Kidney (tissue), 14 donors: ENCODE results near the gene ARHGEF6. TPM values are rescaled to one million over a fixed set of nuclear protein-coding genes. Genes with fewer than 3 reads are reported as not detected.

Experiments
- DNase-seq, 5 donors: peaks; one replicate each; pipeline ENCODE4 v3.0.0-alpha.2; 2013 to 2020
- FAIRE-seq: peaks from 2 replicates; lab custom pipeline; 2012; peaks lifted over from hg19 to GRCh38; lab: Jason Lieb, UNC
- H3K27ac ChIP-seq, 2 donors: one replicate each; pipeline ENCODE4 v1.7.0; 2013; ENCODE audit warnings: low read depth in 2 of 2, low read length in 2 of 2, inconsistent platforms in 1 of 2
- H3K27me3 ChIP-seq: one replicate; pipeline ENCODE4 v1.7.1; 2013; ENCODE audit warnings: low read length, inconsistent platforms; ENCODE audit not compliant: control insufficient read depth, insufficient read depth
- H3K36me3 ChIP-seq, 3 donors: one replicate each; pipeline versions ENCODE4 v1.7.0 to v1.7.1; 2013; ENCODE audit warnings: low read length in 3 of 3, control low read depth in 1 of 3, inconsistent platforms in 1 of 3; ENCODE audit not compliant: insufficient read depth in 3 of 3, control insufficient read depth in 2 of 3
- H3K4me1 ChIP-seq, 3 donors: one replicate each; pipeline versions ENCODE4 v1.7.0 to v1.7.1; 2013; ENCODE audit warnings: low read length in 3 of 3, inconsistent platforms in 1 of 3, low read depth in 1 of 3; ENCODE audit not compliant: control insufficient read depth in 2 of 3, insufficient read depth in 2 of 3
- H3K4me3 ChIP-seq, 3 donors: one replicate each; pipeline versions ENCODE4 v1.7.0 to v1.8.1; 2013; ENCODE audit warnings: low read length in 3 of 3, control low read depth in 1 of 3, inconsistent platforms in 1 of 3
- H3K9ac ChIP-seq, 3 donors: one replicate each; pipeline versions ENCODE4 v1.7.0 to v1.7.1; 2013; ENCODE audit warnings: low read length in 3 of 3, control low read depth in 1 of 3, inconsistent platforms in 1 of 3
- H3K9me3 ChIP-seq, 3 donors: one replicate each; pipeline versions ENCODE4 v1.7.0 to v1.7.1; 2013; ENCODE audit warnings: low read length in 3 of 3, control low read depth in 1 of 3, inconsistent platforms in 1 of 3; ENCODE audit not compliant: control insufficient read depth in 2 of 3, insufficient read depth in 1 of 3
- intact Hi-C: fragments of 100-400 bp; cut with DNase I; formaldehyde crosslinking; loops from one replicate; pipeline ENCODE4 v1.11.1; 2022
- polyA plus RNA-seq: library from polyadenylated mRNA; stranded (reverse); fragments of 350-450 nt; fragmentation: Illumina TruSeq; extraction: RNeasy Lipid Tissue Mini Kit (QIAGEN cat#74804); gene quantifications from one replicate; pipeline ENCODE4 v1.2.3, GENCODE V29; 2014; ENCODE audit warnings: low read depth, low replicate concordance; ENCODE audit not compliant: insufficient read depth
- total RNA-seq: library from RNA; stranded (reverse); fragmentation: NEBNext Ultra II Directional; extraction: Animal tissue kit (Norgen Biotek cat#: 25700); gene quantifications from one replicate; pipeline ENCODE4 v1.2.1, GENCODE V29; 2021
- TF ChIP-seq, protein P1 (sequence below): IDR thresholded peaks from 3 replicates; pipeline ENCODE4 v1.5.1; 2012; ENCODE audit warnings: mild to moderate bottlenecking, moderate library complexity, borderline replicate concordance; ENCODE audit not compliant: insufficient read depth; ENCODE audit errors: extremely low read depth
- donor health status: control.
- donor health status: control.
- donor health status: control.
- donor health status: control.
- donor health status: control.
- donor health status: DM: yes; HTN: yes; CAD: no.
- donor health status: Normal renal cell carcinoma (clear cell type).

ARHGEF6 gene
- total and polyA plus RNA-seq, 2 donors from 2014 or later = 4.1 to 15.8 TPM

DNA sequence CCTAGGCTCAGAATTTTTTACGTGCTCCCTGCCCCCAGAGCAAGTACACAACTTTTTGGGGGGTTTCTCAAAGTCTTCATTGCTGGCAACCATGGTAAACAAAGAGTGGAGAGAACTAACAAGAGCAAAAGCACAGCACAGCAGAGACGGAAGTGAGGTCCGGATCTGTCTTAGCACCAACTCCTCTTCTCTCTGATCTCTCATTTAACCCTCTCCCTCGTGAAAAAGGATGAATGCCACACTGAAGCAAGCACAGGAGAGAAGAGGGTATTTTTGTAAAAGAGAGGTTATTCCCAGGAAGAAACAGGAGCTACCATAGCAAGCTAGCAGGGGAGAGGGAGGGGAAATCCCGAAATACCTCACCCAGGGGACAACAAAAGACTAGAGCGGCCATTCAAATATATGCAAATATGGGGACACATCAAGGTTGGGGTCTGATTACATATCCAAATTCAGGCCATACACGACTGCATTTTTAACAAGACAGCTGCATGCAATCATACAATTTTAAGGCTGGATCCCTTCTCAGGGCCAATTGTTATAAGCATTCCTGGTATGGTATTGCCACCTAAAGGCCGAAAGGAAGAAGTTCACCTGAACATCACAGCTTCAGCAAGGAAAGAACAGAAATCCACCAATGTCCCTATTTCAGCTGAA lies 86.2 kb downstream of the ARHGEF6 start:
- no peaks in the 10 kb centered on the region for H3K4me1 ChIP-seq
- H3K36me3 ChIP-seq = no peaks in the 10 kb centered on the region
- no peak overlapping the region for H3K4me3 ChIP-seq
- no peak overlapping the region for H3K27ac ChIP-seq
- peak in 2 of 5 donors; percentile 40 to 67 for DNase-seq
- TF ChIP-seq, protein P1, sequence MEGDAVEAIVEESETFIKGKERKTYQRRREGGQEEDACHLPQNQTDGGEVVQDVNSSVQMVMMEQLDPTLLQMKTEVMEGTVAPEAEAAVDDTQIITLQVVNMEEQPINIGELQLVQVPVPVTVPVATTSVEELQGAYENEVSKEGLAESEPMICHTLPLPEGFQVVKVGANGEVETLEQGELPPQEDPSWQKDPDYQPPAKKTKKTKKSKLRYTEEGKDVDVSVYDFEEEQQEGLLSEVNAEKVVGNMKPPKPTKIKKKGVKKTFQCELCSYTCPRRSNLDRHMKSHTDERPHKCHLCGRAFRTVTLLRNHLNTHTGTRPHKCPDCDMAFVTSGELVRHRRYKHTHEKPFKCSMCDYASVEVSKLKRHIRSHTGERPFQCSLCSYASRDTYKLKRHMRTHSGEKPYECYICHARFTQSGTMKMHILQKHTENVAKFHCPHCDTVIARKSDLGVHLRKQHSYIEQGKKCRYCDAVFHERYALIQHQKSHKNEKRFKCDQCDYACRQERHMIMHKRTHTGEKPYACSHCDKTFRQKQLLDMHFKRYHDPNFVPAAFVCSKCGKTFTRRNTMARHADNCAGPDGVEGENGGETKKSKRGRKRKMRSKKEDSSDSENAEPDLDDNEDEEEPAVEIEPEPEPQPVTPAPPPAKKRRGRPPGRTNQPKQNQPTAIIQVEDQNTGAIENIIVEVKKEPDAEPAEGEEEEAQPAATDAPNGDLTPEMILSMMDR = peak; percentile 54
- intact Hi-C loops = no loop called here
- H3K9ac ChIP-seq = no peak overlapping the region
- FAIRE-seq = peak; percentile 92
- H3K9me3 ChIP-seq = no peaks in the 10 kb centered on the region
- H3K27me3 ChIP-seq = no peaks in the 10 kb centered on the region

DNA sequence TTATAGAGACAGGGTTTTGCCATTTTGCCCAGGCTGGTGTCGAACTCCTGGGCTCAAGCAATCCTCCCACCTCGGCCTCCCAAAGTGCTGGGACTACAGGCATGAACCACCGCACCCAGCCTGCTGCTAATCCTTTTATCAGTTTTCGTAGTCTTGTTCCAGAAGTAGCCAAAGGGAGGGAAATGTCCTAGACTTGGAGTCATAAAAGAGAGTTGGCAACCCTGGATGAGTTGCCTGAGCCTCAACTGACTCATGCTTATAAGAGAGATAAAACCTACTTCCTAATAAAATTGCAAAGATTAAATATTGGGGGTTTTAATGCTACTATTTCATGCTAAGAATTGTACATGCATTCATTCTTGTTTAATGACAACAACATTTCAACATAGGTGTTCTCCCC lies 88.5 kb downstream of the ARHGEF6 start:
- Histone ChIP-seq H3K4me1 (no peaks in the 10 kb centered on the region), H3K27ac (no peak overlapping the region), H3K36me3 (no peaks in the 10 kb centered on the region), H3K4me3 (no peak overlapping the region), H3K27me3 (peaks cover 3% of the 10 kb centered on the region), H3K9ac (no peak overlapping the region), H3K9me3 (no peaks in the 10 kb centered on the region)
- intact Hi-C loops = no loop called here
- FAIRE-seq (no peak), DNase-seq (no peak)
- TF ChIP-seq, protein P1 = no peak

DNA sequence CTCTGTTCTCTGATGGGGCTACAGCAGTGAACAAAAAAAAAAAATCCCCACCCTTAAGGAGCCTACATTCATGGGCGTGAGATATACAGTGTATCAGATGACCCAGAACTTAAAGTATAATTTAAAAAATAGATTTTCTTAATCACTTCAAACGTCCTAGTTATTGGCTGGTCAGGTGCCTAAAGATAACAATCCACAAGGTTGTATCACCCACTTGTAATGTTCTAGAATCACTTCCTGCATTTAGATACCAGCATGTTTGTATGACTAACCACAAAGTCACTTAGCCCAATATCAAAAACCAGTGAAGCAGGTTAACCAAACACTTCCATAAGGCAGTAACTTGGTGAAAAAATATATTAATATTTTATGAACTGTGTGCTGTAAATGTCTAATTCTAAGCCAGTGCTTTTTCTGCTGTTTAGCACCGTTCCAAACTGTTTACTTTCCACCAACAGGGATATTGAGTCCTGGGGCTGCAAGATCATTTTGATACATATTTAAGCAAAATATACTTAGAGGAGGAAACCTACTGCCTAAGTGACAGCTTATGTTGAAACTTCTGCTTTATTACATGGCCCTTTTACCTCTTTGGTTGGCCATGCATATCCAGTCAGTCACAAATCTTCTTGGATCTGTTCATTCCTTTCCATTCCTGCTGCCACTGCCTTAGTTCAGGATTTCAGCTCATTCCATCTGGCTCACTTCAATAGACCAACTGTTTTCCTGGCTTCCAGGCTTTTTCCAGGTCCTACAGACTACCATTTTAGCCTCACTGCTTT lies 89.5 kb downstream of the ARHGEF6 start:
- Histone ChIP-seq H3K36me3 (no peaks in the 10 kb centered on the region), H3K9ac (no peak overlapping the region), H3K4me3 (no peak overlapping the region), H3K9me3 (no peaks in the 10 kb centered on the region), H3K27me3 (peaks cover 3% of the 10 kb centered on the region), H3K4me1 (no peaks in the 10 kb centered on the region), H3K27ac (no peak overlapping the region)
- FAIRE-seq (no peak), DNase-seq (peak in 1 of 5 donors; percentile 9)
- intact Hi-C loops = no loop called here
- TF ChIP-seq, protein P1 = no peak
